ENCODE measurements around the gene GCGR. TPM values are rescaled to one million over a fixed set of nuclear protein-coding genes. Genes with fewer than 3 reads are reported as not detected.

GCGR gene
- total RNA-seq, 4 donors from 2014 or later, result 0.38 TPM; not detected in 3

GRCh38 chr17:81833921-81834830 lies 30.2 kb downstream of the GCGR start:
- TF ChIP-seq CTCF (IDR thresholded peaks at IDR 0.05; ENCODE audit: low read depth), result no peak

GRCh38 chr17:81834831-81835267 lies 30.9 kb downstream of the GCGR start, which contains the start of gene PPP1R27:
Gene PPP1R27, minus strand, starts transcription at chr17:81835050. Its CDS starts 97 bp downstream, at chr17:81834953.
- TF ChIP-seq CTCF (IDR thresholded peaks at IDR 0.05; ENCODE audit: low read depth), result no peak

GRCh38 chr17:81837641-81838040 lies 33.7 kb downstream of the GCGR start:
- TF ChIP-seq CTCF (IDR thresholded peaks at IDR 0.05; ENCODE audit: low read depth), result no peak

- TF ChIP-seq CTCF (IDR thresholded peaks at IDR 0.05; ENCODE audit: low read depth), result no peak
Observed at GRCh38 chr17:81838753-81839255, 34.9 kb downstream of the GCGR start.

- no peak for TF ChIP-seq CTCF (IDR thresholded peaks at IDR 0.05; ENCODE audit: low read depth)
Observed at GRCh38 chr17:81839301-81839700, 35.4 kb downstream of the GCGR start.

GRCh38 chr17:81840826-81841778 lies 37.2 kb downstream of the GCGR start:
- TF ChIP-seq CTCF (IDR thresholded peaks at IDR 0.05; ENCODE audit: low read depth), result no peak
